Adrenal gland (tissue), 5 donors: ENCODE results near the gene POLQ.

ENCODE experiments used
- CTCF ChIP-seq, 6 experiments: fragments of 450-650 bp in 4 of 6; fragments of 200-600 bp in 2 of 6; sonication (generic) in 1 of 6; IDR thresholded peaks; 1 replicate in 5 of 6; 2 replicates in 1 of 6; pipeline versions ENCODE4 v1.5.1 to v1.8.0; 2016 to 2021; ENCODE audit warnings: antibody characterized with exemption in 6 of 6, mild to moderate bottlenecking in 2 of 6, moderate library complexity in 1 of 6
- POLR2A ChIP-seq, 2 donors: fragments of 450-650 bp; IDR thresholded peaks; one replicate each; pipeline ENCODE4 v1.6.1; 2017; ENCODE audit warnings: antibody characterized with exemption in 2 of 2, mild to moderate bottlenecking in 2 of 2, moderate library complexity in 1 of 2
- donor health status: DM: no; HTN: no; CAD: no.

- TF ChIP-seq CTCF (IDR thresholded peaks at IDR 0.05), result peak in 4 of 6 experiments; percentile 21 to 41 (median 26)
- no peak for TF ChIP-seq POLR2A (IDR thresholded peaks at IDR 0.05)
These were observed 16.5 kb downstream of the POLQ start for GRCh38 chr3:121529308-121529707.
